SK-N-SH (cell line): ENCODE results near the gene SCN8A.

ENCODE experiments used
- YY1 ChIP-seq: IDR thresholded peaks from 2 replicates; pipeline ENCODE4 v1.4.0; 2012; ENCODE audit warnings: low read depth, mild to moderate bottlenecking
- TF ChIP-seq, protein P1 (sequence below): fragments of 200-600 bp; sonication (generic); IDR thresholded peaks from 2 replicates; pipeline ENCODE4 v1.6.1; 2017; ENCODE audit warnings: antibody characterized with exemption, mild to moderate bottlenecking, moderate library complexity

DNA sequence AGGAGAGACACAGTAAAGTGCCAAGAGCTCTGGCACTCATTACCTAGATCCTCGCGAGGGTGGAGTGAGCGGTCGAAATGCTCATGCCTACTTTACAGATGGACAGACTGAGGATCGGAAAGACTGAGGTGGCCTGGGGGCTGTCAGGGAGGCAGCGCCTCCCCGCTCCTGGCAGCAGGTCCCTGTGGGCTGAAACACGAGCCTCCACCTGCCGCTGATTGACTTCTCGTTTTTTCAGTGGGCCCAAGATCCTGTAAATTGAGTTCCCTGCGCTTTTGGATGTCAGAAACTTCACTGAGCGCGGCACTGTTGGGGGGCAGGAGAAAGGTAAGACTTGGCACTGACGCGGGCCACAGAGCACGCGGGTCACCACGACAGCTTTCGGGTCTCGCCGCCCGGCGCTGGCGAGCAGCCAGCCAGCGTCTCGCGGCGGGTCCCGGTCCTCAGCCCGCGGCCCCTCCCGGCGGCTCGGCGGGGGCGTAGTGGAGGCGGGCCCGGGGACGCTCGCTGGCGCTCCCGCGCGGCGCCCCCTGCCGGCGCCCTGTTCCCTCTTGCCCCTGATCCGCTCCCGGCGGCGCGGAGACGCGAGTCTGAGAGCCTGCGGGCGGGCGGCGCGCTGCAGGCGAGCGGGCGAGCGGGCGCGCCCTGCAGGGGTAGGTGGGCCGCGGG is 552 bp upstream of the SCN8A start:
- TF ChIP-seq YY1 = no peak
- TF ChIP-seq, protein P1, sequence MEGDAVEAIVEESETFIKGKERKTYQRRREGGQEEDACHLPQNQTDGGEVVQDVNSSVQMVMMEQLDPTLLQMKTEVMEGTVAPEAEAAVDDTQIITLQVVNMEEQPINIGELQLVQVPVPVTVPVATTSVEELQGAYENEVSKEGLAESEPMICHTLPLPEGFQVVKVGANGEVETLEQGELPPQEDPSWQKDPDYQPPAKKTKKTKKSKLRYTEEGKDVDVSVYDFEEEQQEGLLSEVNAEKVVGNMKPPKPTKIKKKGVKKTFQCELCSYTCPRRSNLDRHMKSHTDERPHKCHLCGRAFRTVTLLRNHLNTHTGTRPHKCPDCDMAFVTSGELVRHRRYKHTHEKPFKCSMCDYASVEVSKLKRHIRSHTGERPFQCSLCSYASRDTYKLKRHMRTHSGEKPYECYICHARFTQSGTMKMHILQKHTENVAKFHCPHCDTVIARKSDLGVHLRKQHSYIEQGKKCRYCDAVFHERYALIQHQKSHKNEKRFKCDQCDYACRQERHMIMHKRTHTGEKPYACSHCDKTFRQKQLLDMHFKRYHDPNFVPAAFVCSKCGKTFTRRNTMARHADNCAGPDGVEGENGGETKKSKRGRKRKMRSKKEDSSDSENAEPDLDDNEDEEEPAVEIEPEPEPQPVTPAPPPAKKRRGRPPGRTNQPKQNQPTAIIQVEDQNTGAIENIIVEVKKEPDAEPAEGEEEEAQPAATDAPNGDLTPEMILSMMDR = peak; percentile 44
